Measurements from ENCODE around the gene RAB19.

RAB19 gene

DNA sequence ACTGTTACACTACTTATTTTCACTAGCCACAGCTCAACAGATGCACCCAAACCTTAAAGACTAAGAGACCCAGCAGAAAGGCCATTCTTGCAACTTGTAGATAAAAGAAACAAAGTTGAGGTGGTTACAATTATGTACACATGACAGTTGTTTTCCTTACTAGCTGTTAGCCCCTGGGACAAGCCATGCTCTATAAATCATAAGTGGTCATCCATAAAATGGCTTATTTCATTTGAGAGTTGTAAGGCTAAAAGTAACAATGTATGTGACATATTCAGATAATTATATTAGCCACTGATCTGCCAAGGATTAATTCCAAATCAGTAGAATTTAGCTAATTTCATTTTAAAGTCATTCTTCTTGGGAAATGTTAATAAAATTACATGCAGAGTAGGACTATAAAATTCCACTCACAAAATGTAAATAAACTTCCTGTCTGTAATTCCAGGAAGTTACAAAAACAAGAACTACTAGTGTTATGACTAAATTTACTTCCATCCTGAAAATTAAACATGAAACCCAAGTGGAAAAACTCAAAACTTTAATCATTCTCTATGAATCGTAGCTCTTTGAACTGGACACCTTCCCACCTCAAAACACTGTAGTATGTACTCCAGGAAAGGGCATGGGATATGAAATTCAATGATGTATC is 18.8 kb upstream of the RAB19 start:
- peaks cover 16% of the 10 kb centered on the region for H3K36me3 Mint-ChIP-seq (ENCODE audit: low read depth)
- H3K4me1 Mint-ChIP-seq = no peaks in the 10 kb centered on the region
- no peaks in the 10 kb centered on the region for H3K9me3 Mint-ChIP-seq
- TF ChIP-seq CTCF (IDR thresholded peaks at IDR 0.05; ENCODE audit: unreplicated experiment in 3 of 3) = no peak
- H3K27ac Mint-ChIP-seq = peak overlapping the region in 1 of 3 experiments; percentile 73
- H3K4me3 Mint-ChIP-seq = no peak overlapping the region
- no peaks in the 10 kb centered on the region for H3K27me3 Mint-ChIP-seq (ENCODE audit: low read depth)

GRCh38 chr7:140389445-140389844 is 14.4 kb upstream of the RAB19 start:
- Mint-ChIP-seq H3K4me3 (no peak overlapping the region), H3K27me3 (ENCODE audit: low read depth) (no peaks in the 10 kb centered on the region), H3K27ac (no peak overlapping the region), H3K9me3 (no peaks in the 10 kb centered on the region), H3K4me1 (no peaks in the 10 kb centered on the region), H3K36me3 (ENCODE audit: low read depth) (peaks cover 3% of the 10 kb centered on the region)
- TF ChIP-seq CTCF (IDR thresholded peaks at IDR 0.05; ENCODE audit: unreplicated experiment in 3 of 3) = no peak

- TF ChIP-seq CTCF (IDR thresholded peaks at IDR 0.05; ENCODE audit: unreplicated experiment in 3 of 3) = no peak
- H3K27me3 Mint-ChIP-seq (ENCODE audit: low read depth) = no peaks in the 10 kb centered on the region
- peaks cover 3% of the 10 kb centered on the region for H3K36me3 Mint-ChIP-seq (ENCODE audit: low read depth)
- no peaks in the 10 kb centered on the region for H3K4me1 Mint-ChIP-seq
- no peaks in the 10 kb centered on the region for H3K9me3 Mint-ChIP-seq
- no peak overlapping the region for H3K27ac Mint-ChIP-seq
- no peak overlapping the region for H3K4me3 Mint-ChIP-seq
Observed at GRCh38 chr7:140390034-140390433, 13.8 kb upstream of the RAB19 start.

- no peak for TF ChIP-seq CTCF (IDR thresholded peaks at IDR 0.05; ENCODE audit: unreplicated experiment in 3 of 3)
- no peaks in the 10 kb centered on the region for H3K27me3 Mint-ChIP-seq (ENCODE audit: low read depth)
- H3K4me3 Mint-ChIP-seq = no peak overlapping the region
- no peak overlapping the region for H3K27ac Mint-ChIP-seq
- H3K4me1 Mint-ChIP-seq = no peaks in the 10 kb centered on the region
- H3K36me3 Mint-ChIP-seq (ENCODE audit: low read depth) = no peaks in the 10 kb centered on the region
- no peaks in the 10 kb centered on the region for H3K9me3 Mint-ChIP-seq
Observed at GRCh38 chr7:140390466-140391190, 13.2 kb upstream of the RAB19 start.

GRCh38 chr7:140391634-140392033 is 12.2 kb upstream of the RAB19 start:
- Mint-ChIP-seq H3K27me3 (ENCODE audit: low read depth) (no peaks in the 10 kb centered on the region), H3K9me3 (no peaks in the 10 kb centered on the region), H3K4me1 (peaks cover 6% of the 10 kb centered on the region), H3K27ac (no peak overlapping the region), H3K4me3 (no peak overlapping the region), H3K36me3 (ENCODE audit: low read depth) (peaks cover 5% of the 10 kb centered on the region)
- TF ChIP-seq CTCF (IDR thresholded peaks at IDR 0.05; ENCODE audit: unreplicated experiment in 3 of 3) = no peak

Data from nephron (organoid).